ENCODE results near the gene MDH2. TPM values are rescaled to one million over a fixed set of nuclear protein-coding genes. Genes with fewer than 3 reads are reported as not detected.
A peak's percentile ranks its signal among the peaks of the same experiment; 100 is the strongest.

Gene MDH2
- total and polyA plus RNA-seq, 10 of the 15 experiments (the other 5 are each of a cell fraction or from before 2014, with no cell fraction given): 106 to 530 (median 202) TPM

GRCh38 chr7:76047305-76047810 lies 548 bp upstream of the MDH2 start:
- Histone ChIP-seq H3K4me1 (ENCODE audit: control insufficient read depth, insufficient read depth, low read length) (peaks cover 7% of the 10 kb centered on the region), H3K27me3 (replicated peaks in 1 of 2; ENCODE audit: control insufficient read depth in 2 of 2, insufficient read depth in 2 of 2, low read length in 1 of 2) (no peaks in the 10 kb centered on the region), H3K4me3 (peak overlapping the region; percentile 96), H2AFZ (ENCODE audit: control insufficient read depth, low read depth, low read length) (peak overlapping the region; percentile 79), H3K9me3 (replicated peaks; ENCODE audit: control insufficient read depth, insufficient read depth, low read length) (no peaks in the 10 kb centered on the region), H3K79me2 (ENCODE audit: control insufficient read depth, insufficient read depth, low read length) (peaks cover 67% of the 10 kb centered on the region), H3K4me2 (ENCODE audit: control insufficient read depth, insufficient read depth) (peak overlapping the region; percentile 60), H3K27ac (ENCODE audit: control insufficient read depth, insufficient read depth) (peak overlapping the region; percentile 81), H4K20me1 (ENCODE audit: control insufficient read depth, insufficient read depth) (no peaks in the 10 kb centered on the region), H3K36me3 (ENCODE audit: control insufficient read depth in 2 of 2, insufficient read depth in 2 of 2, low read length in 1 of 2) (peaks cover 0 to 12% of the 10 kb centered on the region in 2 experiments; a peak in 2 of 4 replicates), H3K9ac (ENCODE audit: control insufficient read depth, insufficient read depth, low read length) (peak overlapping the region; percentile 95)
- WGBS (ENCODE audit: insufficient coverage, insufficient replicate concordance, low lambda C conversion rate, missing lambda C conversion rate): 8% methylated on average over 21 of the region's 21 CpGs
- ATAC-seq (peak; percentile 17), FAIRE-seq (no peak), DNase-seq (ENCODE audit: low read depth, low spot score) (no peak)
- CTCF ChIA-PET: interaction anchor here (1.3 to 2.5 kb wide), 2 partner anchors 27 to 104 kb away, joined by 3 to 10 read pairs; no protein-coding TSS in a partner anchor
- BruUV-seq (replicated peaks): TSS peak; percentile 95
- SMC1A ChIA-PET (ENCODE audit: uncharacterized antibody, unreplicated experiment): interaction anchor here (0.9 kb wide), 1 partner anchor 975 kb away, joined by 3 read pairs; no protein-coding TSS in a partner anchor
- intact Hi-C loops (cut with micrococcal nuclease; ENCODE audit: unreplicated experiment): no loop called here
- in situ Hi-C loops (cut with MboI): loop anchor here (25.0 kb wide), 1 partner anchor 985 kb away; the partner anchor contains the start of gene RCC1L
- RAD21 ChIA-PET (ENCODE audit: unreplicated experiment): interaction anchor here (1.5 to 1.9 kb wide), 2 partner anchors 28 to 169 kb away, joined by 5 to 11 read pairs; partner anchors contain the start of gene RHBDD2
- TF ChIP-seq BCL11A (IDR thresholded peaks at IDR 0.05; ENCODE audit: low read depth, low read length) (no peak), MEF2B (IDR thresholded peaks at IDR 0.05; ENCODE audit: partially characterized antibody, poor library complexity, severe bottlenecking) (no peak), ESRRA (IDR thresholded peaks at IDR 0.05; ENCODE audit: low read length) (no peak), EED (IDR thresholded peaks at IDR 0.05; ENCODE audit: low read depth) (no peak), NFIC (IDR thresholded peaks at IDR 0.05; ENCODE audit: low read depth, low read length) (no peak), YBX1 (IDR thresholded peaks at IDR 0.05) (no peak), CBFB (IDR thresholded peaks at IDR 0.05; ENCODE audit: low read depth) (no peak), TCF3 (IDR thresholded peaks at IDR 0.05; ENCODE audit: borderline replicate concordance, insufficient read depth, low read depth, low read length) (no peak), NRF1 (conservative IDR thresholded peaks at IDR 0.05; ENCODE audit: low read depth, low read length) (no peak), EGR1 (IDR thresholded peaks at IDR 0.05; ENCODE audit: borderline replicate concordance in 1 of 2, low read depth in 2 of 2, low read length in 2 of 2) (no peak), ATF2 (IDR thresholded peaks at IDR 0.05; ENCODE audit: low read length) (no peak)
- TF ChIP-seq, protein P1, sequence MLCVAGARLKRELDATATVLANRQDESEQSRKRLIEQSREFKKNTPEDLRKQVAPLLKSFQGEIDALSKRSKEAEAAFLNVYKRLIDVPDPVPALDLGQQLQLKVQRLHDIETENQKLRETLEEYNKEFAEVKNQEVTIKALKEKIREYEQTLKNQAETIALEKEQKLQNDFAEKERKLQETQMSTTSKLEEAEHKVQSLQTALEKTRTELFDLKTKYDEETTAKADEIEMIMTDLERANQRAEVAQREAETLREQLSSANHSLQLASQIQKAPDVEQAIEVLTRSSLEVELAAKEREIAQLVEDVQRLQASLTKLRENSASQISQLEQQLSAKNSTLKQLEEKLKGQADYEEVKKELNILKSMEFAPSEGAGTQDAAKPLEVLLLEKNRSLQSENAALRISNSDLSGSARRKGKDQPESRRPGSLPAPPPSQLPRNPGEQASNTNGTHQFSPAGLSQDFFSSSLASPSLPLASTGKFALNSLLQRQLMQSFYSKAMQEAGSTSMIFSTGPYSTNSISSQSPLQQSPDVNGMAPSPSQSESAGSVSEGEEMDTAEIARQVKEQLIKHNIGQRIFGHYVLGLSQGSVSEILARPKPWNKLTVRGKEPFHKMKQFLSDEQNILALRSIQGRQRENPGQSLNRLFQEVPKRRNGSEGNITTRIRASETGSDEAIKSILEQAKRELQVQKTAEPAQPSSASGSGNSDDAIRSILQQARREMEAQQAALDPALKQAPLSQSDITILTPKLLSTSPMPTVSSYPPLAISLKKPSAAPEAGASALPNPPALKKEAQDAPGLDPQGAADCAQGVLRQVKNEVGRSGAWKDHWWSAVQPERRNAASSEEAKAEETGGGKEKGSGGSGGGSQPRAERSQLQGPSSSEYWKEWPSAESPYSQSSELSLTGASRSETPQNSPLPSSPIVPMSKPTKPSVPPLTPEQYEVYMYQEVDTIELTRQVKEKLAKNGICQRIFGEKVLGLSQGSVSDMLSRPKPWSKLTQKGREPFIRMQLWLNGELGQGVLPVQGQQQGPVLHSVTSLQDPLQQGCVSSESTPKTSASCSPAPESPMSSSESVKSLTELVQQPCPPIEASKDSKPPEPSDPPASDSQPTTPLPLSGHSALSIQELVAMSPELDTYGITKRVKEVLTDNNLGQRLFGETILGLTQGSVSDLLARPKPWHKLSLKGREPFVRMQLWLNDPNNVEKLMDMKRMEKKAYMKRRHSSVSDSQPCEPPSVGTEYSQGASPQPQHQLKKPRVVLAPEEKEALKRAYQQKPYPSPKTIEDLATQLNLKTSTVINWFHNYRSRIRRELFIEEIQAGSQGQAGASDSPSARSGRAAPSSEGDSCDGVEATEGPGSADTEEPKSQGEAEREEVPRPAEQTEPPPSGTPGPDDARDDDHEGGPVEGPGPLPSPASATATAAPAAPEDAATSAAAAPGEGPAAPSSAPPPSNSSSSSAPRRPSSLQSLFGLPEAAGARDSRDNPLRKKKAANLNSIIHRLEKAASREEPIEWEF (IDR thresholded peaks at IDR 0.05; ENCODE audit: insufficient replicate concordance, low read depth, low read length): no peak
- POLR2A ChIA-PET: interaction anchor here (0.6 to 1.6 kb wide), 4 partner anchors 27 to 317 kb away, joined by 3 to 5 read pairs (median 4); no protein-coding TSS in a partner anchor
